Right lobe of liver (tissue), 6 donors: Measurements from ENCODE around the gene CLSTN1. TPM values are rescaled to one million over a fixed set of nuclear protein-coding genes. Genes with fewer than 3 reads are reported as not detected.
A peak's percentile ranks its signal among the peaks of the same experiment; 100 is the strongest.

ENCODE experiments used
- ATAC-seq, 4 donors: fragments of 200-7000 bp; cut with Tn5 transposase; one replicate each; pipeline ENCODE4 v1.9.1; 2020; ENCODE audit warnings: mild to moderate bottlenecking in 4 of 4, moderate library complexity in 4 of 4
- DNase-seq, 3 donors: peaks; one replicate each; pipeline ENCODE4 v3.0.0-alpha.2; 2020
- H3K27ac ChIP-seq, 3 donors: fragments of 200-600 bp; one replicate each; pipeline ENCODE4 v1.8.0; 2022
- H3K27me3 ChIP-seq, 2 donors: fragments of 200-600 bp; one replicate each; pipeline ENCODE4 v1.8.0; 2022
- H3K36me3 ChIP-seq, 4 donors: fragments of 200-600 bp; sonication (generic) in 1 of 4; one replicate each; pipeline versions ENCODE4 v1.5.1 to v1.8.0; 2017 to 2022; ENCODE audit warnings: control low read depth in 1 of 4
- H3K4me1 ChIP-seq, 4 donors: fragments of 200-600 bp; sonication (generic) in 1 of 4; one replicate each; pipeline versions ENCODE4 v1.5.1 to v1.8.0; 2017 to 2022; ENCODE audit warnings: control low read depth in 1 of 4
- H3K4me3 ChIP-seq, 3 donors: fragments of 200-600 bp; one replicate each; pipeline ENCODE4 v1.8.0; 2022
- H3K9me3 ChIP-seq, 4 donors: fragments of 200-600 bp; sonication (generic) in 1 of 4; one replicate each; pipeline versions ENCODE4 v1.5.1 to v1.8.0; 2017 to 2022; ENCODE audit warnings: control low read depth in 1 of 4
- POLR2A ChIP-seq: fragments of 450-650 bp; IDR thresholded peaks from one replicate; pipeline ENCODE4 v1.6.1; 2017; ENCODE audit warnings: antibody characterized with exemption, mild to moderate bottlenecking
- whole genome bisulfite sequencing: methylation state at CpG from one replicate; pipeline ENCODE4 v1.1.6; 2018; ENCODE audit warnings: low coverage, low lambda C conversion rate; ENCODE audit not compliant: insufficient coverage; ENCODE audit errors: missing lambda C conversion rate; 5-methylcytosine and 5-hydroxymethylcytosine counted together
- intact Hi-C, 2 donors: fragments of 100-400 bp; cut with DNase I; formaldehyde crosslinking; loops; one replicate each; pipeline versions ENCODE4 v1.11.2 to v1.14.1; 2022
- total RNA-seq, 6 experiments: library from RNA; depleted of rRNA in 2 of 6; stranded (reverse); fragments of >200 nt in 2 of 6; fragmentation: NEBNext Ultra II Directional in 3 of 6; extraction: Animal tissue kit (Norgen Biotek cat#: 25700) in 3 of 6; gene quantifications; one replicate each; pipeline versions ENCODE4 v1.1.0 to v1.2.4, GENCODE V29; 2016 to 2023
- TF ChIP-seq, protein P1 (sequence below), 4 donors: fragments of 200-600 bp in 3 of 4; fragments of 450-650 bp in 1 of 4; IDR thresholded peaks; one replicate each; pipeline versions ENCODE4 v1.5.1 to v1.8.0; 2016 to 2022; ENCODE audit warnings: antibody characterized with exemption in 4 of 4, mild to moderate bottlenecking in 2 of 4
- donor health status: DM: no; HTN: yes; CAD: no.
- donor health status: DM: no; HTN: no; CAD: no.
- donor health status: DM: no; HTN: no; CAD: no.
- donor health status: DM: no; HTN: yes; CAD: no.
- donor health status: DM: no; HTN: yes; CAD: no.

The CLSTN1 gene
- total RNA-seq, 6 experiments from 2014 or later = 4.4 to 9.9 (median 8.3) TPM

DNA sequence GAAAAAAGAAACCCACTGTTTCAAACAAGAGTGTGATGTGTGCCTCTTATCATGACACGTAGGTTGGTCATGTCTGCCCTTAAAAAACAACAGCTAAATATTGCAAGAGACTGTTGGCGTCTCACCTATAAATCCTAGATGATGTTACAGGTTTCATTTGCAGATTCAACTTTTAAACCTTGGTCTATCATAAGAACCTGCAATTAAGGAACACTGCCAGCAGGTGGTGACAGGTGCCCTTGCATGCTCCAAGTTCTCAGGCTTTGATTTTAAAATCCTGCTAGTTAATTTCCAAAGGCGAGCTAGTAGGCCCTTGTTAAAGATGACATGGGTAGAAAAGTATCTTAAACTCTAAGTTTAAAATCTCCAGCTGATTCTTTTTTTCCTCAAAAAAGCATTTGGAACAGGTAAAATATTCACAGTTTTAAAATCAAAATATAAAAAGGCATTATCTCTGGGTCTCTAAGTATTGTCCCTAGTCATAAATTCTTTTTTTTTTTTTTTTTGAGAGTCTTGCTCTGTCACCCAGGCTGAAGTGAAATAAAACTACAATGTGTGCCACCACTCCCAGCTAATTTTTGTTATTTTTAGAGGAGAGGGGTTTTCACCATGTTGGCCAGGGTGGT is 39.1 kb downstream of the CLSTN1 start:
- Histone ChIP-seq H3K9me3 (no peaks in the 10 kb centered on the region), H3K27me3 (no peaks in the 10 kb centered on the region), H3K36me3 (no peaks in the 10 kb centered on the region), H3K4me1 (no peaks in the 10 kb centered on the region), H3K27ac (no peak overlapping the region), H3K4me3 (no peak overlapping the region)
- no peak for TF ChIP-seq POLR2A
- TF ChIP-seq, protein P1, sequence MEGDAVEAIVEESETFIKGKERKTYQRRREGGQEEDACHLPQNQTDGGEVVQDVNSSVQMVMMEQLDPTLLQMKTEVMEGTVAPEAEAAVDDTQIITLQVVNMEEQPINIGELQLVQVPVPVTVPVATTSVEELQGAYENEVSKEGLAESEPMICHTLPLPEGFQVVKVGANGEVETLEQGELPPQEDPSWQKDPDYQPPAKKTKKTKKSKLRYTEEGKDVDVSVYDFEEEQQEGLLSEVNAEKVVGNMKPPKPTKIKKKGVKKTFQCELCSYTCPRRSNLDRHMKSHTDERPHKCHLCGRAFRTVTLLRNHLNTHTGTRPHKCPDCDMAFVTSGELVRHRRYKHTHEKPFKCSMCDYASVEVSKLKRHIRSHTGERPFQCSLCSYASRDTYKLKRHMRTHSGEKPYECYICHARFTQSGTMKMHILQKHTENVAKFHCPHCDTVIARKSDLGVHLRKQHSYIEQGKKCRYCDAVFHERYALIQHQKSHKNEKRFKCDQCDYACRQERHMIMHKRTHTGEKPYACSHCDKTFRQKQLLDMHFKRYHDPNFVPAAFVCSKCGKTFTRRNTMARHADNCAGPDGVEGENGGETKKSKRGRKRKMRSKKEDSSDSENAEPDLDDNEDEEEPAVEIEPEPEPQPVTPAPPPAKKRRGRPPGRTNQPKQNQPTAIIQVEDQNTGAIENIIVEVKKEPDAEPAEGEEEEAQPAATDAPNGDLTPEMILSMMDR (IDR thresholded peaks at IDR 0.05) = peak; percentile 68 to 76 (median 72)
- 33% methylated on average over 3 of the region's 3 CpGs for WGBS
- ATAC-seq = peak; percentile 77 to 85 (median 80)
- intact Hi-C loops = loop anchor here (5.0 kb wide), 2 partner anchors 78 to 83 kb away; no protein-coding TSS in a partner anchor
- peak in 1 of 3 donors; percentile 57 for DNase-seq

DNA sequence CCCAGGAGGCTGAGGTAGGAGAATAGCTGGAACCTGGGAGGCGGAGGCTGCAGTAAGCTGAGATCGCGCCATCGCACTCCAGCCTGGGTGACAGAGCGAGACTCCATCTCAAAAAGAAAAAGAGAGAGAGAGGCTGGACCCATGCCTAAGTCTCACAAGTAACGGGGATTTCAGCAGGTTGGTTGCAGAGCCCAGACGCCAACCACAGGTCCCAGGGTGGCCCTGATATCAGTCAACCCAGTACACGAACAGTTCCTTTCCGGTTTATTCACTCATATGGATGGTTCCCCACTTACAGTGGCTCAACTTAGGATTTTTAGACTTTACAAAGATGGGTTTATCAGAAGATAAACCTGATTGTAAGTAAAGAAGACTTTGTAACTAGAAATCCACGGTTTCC is 40.9 kb downstream of the CLSTN1 start:
- Histone ChIP-seq H3K9me3 (no peaks in the 10 kb centered on the region), H3K4me3 (no peak overlapping the region), H3K27me3 (no peaks in the 10 kb centered on the region), H3K36me3 (no peaks in the 10 kb centered on the region), H3K27ac (no peak overlapping the region), H3K4me1 (no peaks in the 10 kb centered on the region)
- intact Hi-C loops = loop anchor here in 1 of 2 donors (5.0 kb wide), 1 partner anchor 84 kb away; no protein-coding TSS in a partner anchor
- TF ChIP-seq POLR2A = no peak
- TF ChIP-seq, protein P1 (IDR thresholded peaks at IDR 0.05) = no peak
- DNase-seq (no peak), ATAC-seq (no peak)
- WGBS = 81% methylated on average over 9 of the region's 10 CpGs

DNA sequence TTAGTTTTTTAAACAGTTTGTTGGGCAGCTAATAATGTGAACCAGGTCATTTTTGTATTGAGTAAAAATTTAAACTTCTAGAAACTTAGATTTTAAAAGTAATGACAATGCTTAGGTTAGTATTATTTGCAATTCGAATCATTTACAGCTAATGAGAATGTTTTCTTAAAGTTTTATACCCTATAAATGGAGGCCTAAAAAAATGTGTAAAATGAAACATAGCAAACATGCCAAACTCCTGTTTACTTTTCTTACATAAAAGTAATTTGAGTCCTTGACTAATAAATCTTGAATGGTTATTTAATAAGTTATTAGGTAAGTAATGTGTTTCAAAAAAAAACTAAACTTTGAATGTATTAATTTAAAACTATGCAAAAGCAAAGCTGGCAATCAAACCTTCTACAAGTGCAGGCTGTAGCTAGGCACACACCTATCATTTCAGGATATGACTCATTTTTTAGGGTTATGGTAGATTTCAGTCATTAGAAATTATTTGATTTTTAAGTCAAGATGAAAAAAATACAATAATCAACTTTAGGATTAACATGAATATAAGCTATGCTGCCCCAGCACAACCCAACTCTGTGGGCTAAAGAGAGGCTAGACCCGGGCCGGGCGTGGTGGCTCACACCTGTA is 41.5 kb downstream of the CLSTN1 start:
- no peaks in the 10 kb centered on the region for H3K36me3 ChIP-seq

DNA sequence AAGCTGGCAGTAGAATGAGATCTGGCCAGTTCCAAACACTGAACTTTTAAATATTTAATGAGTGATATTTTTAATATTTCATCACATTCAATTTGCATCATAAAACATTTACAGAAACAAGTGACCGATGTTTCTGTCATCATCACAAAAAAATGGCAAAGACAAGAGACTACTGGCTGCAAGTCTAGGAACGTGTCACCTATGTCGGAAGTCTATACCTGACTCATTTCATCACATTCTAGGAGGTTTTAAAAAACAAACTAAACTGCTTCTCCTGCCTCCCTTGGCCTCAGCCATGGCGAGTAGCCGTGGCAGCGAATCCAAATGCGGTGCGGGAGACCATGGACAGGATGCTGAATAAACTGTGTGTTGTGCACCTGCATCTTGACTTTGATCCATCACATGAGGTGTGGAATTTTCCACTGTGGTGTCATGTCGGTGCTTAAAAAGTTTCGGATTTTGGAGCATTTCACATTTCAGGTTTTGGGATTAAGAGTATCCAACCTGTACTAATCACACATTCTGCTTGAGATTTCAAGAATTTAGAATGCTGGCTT is 43.1 kb downstream of the CLSTN1 start:
- TF ChIP-seq, protein P1 (IDR thresholded peaks at IDR 0.05) = no peak
- TF ChIP-seq POLR2A = no peak
- ATAC-seq (no peak), DNase-seq (no peak)
- no peaks in the 10 kb centered on the region for H3K9me3 ChIP-seq
- H3K36me3 ChIP-seq = no peaks in the 10 kb centered on the region
- intact Hi-C loops = loop anchor here in 1 of 2 donors (5.0 kb wide), 1 partner anchor 87 kb away; no protein-coding TSS in a partner anchor
- no peak overlapping the region for H3K4me3 ChIP-seq
- 90% methylated on average over 10 of the region's 10 CpGs for WGBS
- no peaks in the 10 kb centered on the region for H3K4me1 ChIP-seq
- no peak overlapping the region for H3K27ac ChIP-seq
- no peaks in the 10 kb centered on the region for H3K27me3 ChIP-seq

More for the DNA sequence above, 41.5 kb downstream of the CLSTN1 start:
- DNase-seq (no peak), ATAC-seq (no peak)
- no peak overlapping the region for H3K27ac ChIP-seq
- no peak overlapping the region for H3K4me3 ChIP-seq
- intact Hi-C loops = loop anchor here in 1 of 2 donors (5.0 kb wide), 1 partner anchor 85 kb away; no protein-coding TSS in a partner anchor
- H3K9me3 ChIP-seq = no peaks in the 10 kb centered on the region
- H3K27me3 ChIP-seq = no peaks in the 10 kb centered on the region
- 88% methylated on average over 4 of the region's 4 CpGs for WGBS
- no peaks in the 10 kb centered on the region for H3K4me1 ChIP-seq
- TF ChIP-seq POLR2A = no peak
- TF ChIP-seq, protein P1 (IDR thresholded peaks at IDR 0.05) = no peak
